K562 (cell line): ENCODE results near the gene TP53I13. TPM values are rescaled to one million over a fixed set of nuclear protein-coding genes. Genes with fewer than 3 reads are reported as not detected.

Experiments used
- ATAC-seq: fragments of 200-7000 bp; cut with Tn5 transposase; 3 replicates; pipeline ENCODE4 v1.9.1; 2020; ENCODE audit warnings: moderate library complexity
- BruUV-seq: library from RNA; stranded (reverse); fragments of 400-500 nt; replicated peaks from 2 replicates; lab custom pipeline; 2021; lab: Mats Ljungman, UMichigan
- CTCF ChIA-PET: fragments of 300-600 bp; formaldehyde crosslinking; extraction: SDS; loops from one replicate; lab custom pipeline; 2021; ENCODE audit warnings: low intra/inter-chr PET ratio; lab: Yijun Ruan, JAX
- POLR2A ChIA-PET: fragments of 300-600, 350-650 bp; sonication (Branson Sonifier 250); formaldehyde crosslinking; extraction: SDS; loops from one replicate; lab custom pipeline; 2021; ENCODE audit warnings: antibody characterized with exemption, inconsistent platforms; lab: Yijun Ruan, JAX
- DNase-seq, 4 experiments: peaks; one replicate each; pipeline versions ENCODE4 v3.0.0 to v3.0.0-alpha.2; 2011 to 2018; ENCODE audit warnings: low spot score in 3 of 4, mixed read lengths in 3 of 4; ENCODE audit errors: extremely low read depth in 1 of 4
- FAIRE-seq: peaks from 2 replicates; lab custom pipeline; 2011; peaks lifted over from hg19 to GRCh38; lab: Jason Lieb, UNC
- H2AFZ ChIP-seq: 2 replicates; pipeline ENCODE4 v1.6.0; 2011; ENCODE audit warnings: low read depth, low read length, control low read depth, inconsistent platforms
- H3K27ac ChIP-seq: fragments of 200-600 bp; 3 replicates; pipeline ENCODE4 v1.8.0; 2011; ENCODE audit warnings: low read depth, mild to moderate bottlenecking, control low read depth, inconsistent platforms, low read length, moderate library complexity, mixed read lengths; ENCODE audit errors: extremely low read depth
- H3K27me3 ChIP-seq, 2 experiments: fragments of 300-600 bp in 1 of 2; 2 replicates in 1 of 2; 3 replicates in 1 of 2; pipeline versions ENCODE4 v1.6.0 to v1.8.0; 2011; ENCODE audit warnings: inconsistent platforms in 2 of 2, low read length in 2 of 2, mild to moderate bottlenecking in 1 of 2, mixed read lengths in 1 of 2, moderate library complexity in 1 of 2; ENCODE audit not compliant: control insufficient read depth in 2 of 2, insufficient read depth in 2 of 2
- H3K36me3 ChIP-seq: fragments of 300-600 bp; 3 replicates; pipeline ENCODE4 v1.8.0; 2011; ENCODE audit warnings: mild to moderate bottlenecking, low read length, inconsistent platforms; ENCODE audit not compliant: control insufficient read depth, insufficient read depth
- H3K4me1 ChIP-seq, 2 experiments: fragments of 200-600 bp in 1 of 2; replicated peaks in 1 of 2; 2 replicates in 1 of 2; 3 replicates in 1 of 2; pipeline versions ENCODE4 v1.5.1 to v1.8.0; 2011; ENCODE audit warnings: inconsistent platforms in 2 of 2, low read length in 2 of 2, mild to moderate bottlenecking in 1 of 2, mixed read lengths in 1 of 2, moderate library complexity in 1 of 2; ENCODE audit not compliant: control insufficient read depth in 2 of 2, insufficient read depth in 2 of 2
- H3K4me2 ChIP-seq: 2 replicates; pipeline ENCODE4 v1.6.1; 2011; ENCODE audit warnings: low read length, control low read depth, inconsistent platforms, mixed read lengths; ENCODE audit not compliant: insufficient read depth
- H3K4me3 ChIP-seq: fragments of 200-600 bp; sonication (generic), shearing (Covaris generic); 2 replicates; pipeline ENCODE4 v1.5.1; 2016; ENCODE audit warnings: control low read depth, inconsistent platforms
- H3K79me2 ChIP-seq: fragments of 200-600 bp; 3 replicates; pipeline ENCODE4 v1.8.0; 2011; ENCODE audit warnings: low read length, inconsistent platforms; ENCODE audit not compliant: control insufficient read depth, insufficient read depth
- H3K9ac ChIP-seq, 2 experiments: 2 replicates each; pipeline versions ENCODE4 v1.6.0 to v1.6.1; 2011; ENCODE audit warnings: low read depth in 2 of 2, low read length in 2 of 2, control low read depth in 1 of 2, inconsistent platforms in 1 of 2, mild to moderate bottlenecking in 1 of 2, mixed read lengths in 1 of 2; ENCODE audit not compliant: insufficient read depth in 1 of 2
- H3K9me1 ChIP-seq: one replicate; pipeline ENCODE4 v1.6.0; 2011; ENCODE audit warnings: inconsistent platforms, mild to moderate bottlenecking, low read length, moderate library complexity; ENCODE audit not compliant: control insufficient read depth, insufficient read depth
- H3K9me3 ChIP-seq: replicated peaks from 2 replicates; pipeline ENCODE4 v1.5.1; 2011; ENCODE audit warnings: low read depth, low read length, inconsistent platforms; ENCODE audit not compliant: control insufficient read depth, insufficient read depth
- H4K20me1 ChIP-seq: replicated peaks from 2 replicates; pipeline ENCODE4 v1.6.1; 2011; ENCODE audit warnings: low read length, inconsistent platforms, mixed read lengths; ENCODE audit not compliant: control insufficient read depth, insufficient read depth
- CREB3 ChIP-seq: fragments of 450-650 bp; conservative IDR thresholded peaks from 2 replicates; pipeline ENCODE4 v1.6.1; 2016; ENCODE audit warnings: missing genetic modification characterization, low read depth, mild to moderate bottlenecking, missing compliant biosample characterization, moderate library complexity
- HDGF ChIP-seq: fragments of 450-650 bp; IDR thresholded peaks from 2 replicates; pipeline ENCODE4 v1.6.1; 2016
- PHF8 ChIP-seq: fragments of 200-600 bp; sonication (generic); IDR thresholded peaks from 2 replicates; pipeline ENCODE4 v1.6.1; 2012; ENCODE audit warnings: mixed run types, mild to moderate bottlenecking, inconsistent platforms, low read length, moderate library complexity, borderline replicate concordance
- TFAP4 ChIP-seq: sonication (generic); formaldehyde crosslinking; IDR thresholded peaks from 2 replicates; pipeline ENCODE4 v1.8.0; 2022; ENCODE audit warnings: missing genetic modification reagents, mild to moderate bottlenecking, moderate library complexity, borderline replicate concordance
- ZBTB40 ChIP-seq, 2 experiments: fragments of 450-650 bp in 1 of 2; sonication (generic) in 1 of 2; formaldehyde crosslinking in 1 of 2; IDR thresholded peaks; 2 replicates each; pipeline versions ENCODE4 v1.7.1 to v1.9.0; 2016 to 2022; ENCODE audit warnings: inconsistent platforms in 1 of 2, mild to moderate bottlenecking in 1 of 2, missing genetic modification reagents in 1 of 2
- ZNF431 ChIP-seq: sonication (generic); formaldehyde crosslinking; IDR thresholded peaks from 2 replicates; pipeline ENCODE4 v1.8.0; 2022; ENCODE audit warnings: mild to moderate bottlenecking, missing genetic modification reagents
- whole genome bisulfite sequencing: fragments of 100-300 bp; shearing (Covaris generic); methylation state at CpG from one replicate; pipeline ENCODE4 v1.1.6; 2016; ENCODE audit warnings: low coverage, mixed read lengths; ENCODE audit not compliant: insufficient coverage; ENCODE audit errors: missing lambda C conversion rate; 5-methylcytosine and 5-hydroxymethylcytosine counted together
- in situ Hi-C: fragments of 300-500 bp; cut with MboI; formaldehyde crosslinking; loops from 4 replicates; pipeline ENCODE4 v1.15.0; 2018; ENCODE audit warnings: inconsistent platforms, mixed read lengths
- intact Hi-C: fragments of 100-400 bp; cut with micrococcal nuclease; formaldehyde crosslinking; loops from 2 replicates; pipeline ENCODE4 v1.14.2; 2022
- polyA plus RNA-seq, 8 experiments: library from polyadenylated mRNA; depleted of rRNA in 4 of 8; stranded (reverse) in 5 of 8; unstranded in 3 of 8; fragments of >200 nt; fragmentation: Nextera tagmentation in 2 of 8; fragmentation: Illumina TruSeq in 1 of 8; extraction: Ambion mirVana in 2 of 8; extraction: Trizol in 1 of 8; gene quantifications; 2 replicates each; pipeline versions ENCODE4 v1.2.1 to v1.2.3, GENCODE V29; 2011 to 2014; ENCODE audit warnings: inconsistent platforms in 1 of 8, missing spikeins in 1 of 8
- total RNA-seq, 7 experiments: library from RNA; depleted of rRNA in 6 of 7; stranded (reverse); fragments of >200 nt in 6 of 7; fragmentation: Illumina TruSeq in 2 of 7; extraction: Trizol in 2 of 7; gene quantifications; 2 replicates each; pipeline versions ENCODE4 v1.2.1 to v1.2.3, GENCODE V29; 2011 to 2021; ENCODE audit warnings: low replicate concordance in 1 of 7

TP53I13 gene
- total and polyA plus RNA-seq, 9 of the 15 experiments (the other 6 are each of a cell fraction or from before 2014, with no cell fraction given): 0.08 to 28.3 (median 9.1) TPM

DNA sequence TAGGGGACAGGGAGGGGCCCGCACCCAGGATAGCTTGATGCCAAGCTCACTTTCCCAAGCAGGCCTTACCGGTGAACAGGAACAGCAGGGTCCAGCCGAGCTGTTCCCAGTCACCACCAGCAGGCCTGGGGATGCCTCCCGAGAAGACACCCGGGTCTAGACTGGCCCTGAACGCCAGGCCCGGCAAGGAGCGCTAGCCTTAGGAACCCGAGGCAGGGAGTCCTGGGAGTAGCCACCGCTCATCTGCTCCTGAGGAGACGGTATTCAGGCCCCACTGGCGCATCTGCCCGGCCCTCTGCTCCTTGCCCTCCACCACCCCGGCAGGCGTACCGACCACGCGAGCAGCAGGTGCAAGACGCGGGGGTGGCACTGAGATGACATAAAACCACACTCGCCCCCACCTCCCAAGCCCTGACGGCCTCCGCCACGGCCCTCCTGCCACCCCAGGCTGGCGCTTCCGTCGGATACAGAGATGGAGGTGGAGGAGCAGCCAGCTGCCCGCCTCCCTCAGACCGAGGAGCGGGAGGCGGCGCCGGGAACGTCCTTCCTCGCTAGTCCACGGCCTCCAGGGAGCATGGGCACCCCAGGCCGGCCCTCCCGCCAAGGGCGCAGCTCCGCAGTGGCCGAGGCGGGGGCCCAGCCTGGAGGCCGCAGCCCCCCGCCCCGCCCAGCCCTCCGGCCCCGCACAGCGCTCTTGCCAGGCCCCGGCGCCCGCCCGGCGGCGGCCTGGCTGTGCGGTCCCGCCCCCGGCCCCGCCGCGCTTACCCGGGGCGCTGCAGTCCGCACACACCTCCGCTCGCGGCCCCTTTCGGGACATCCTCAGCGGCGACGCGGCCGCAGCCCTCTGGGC is 20.3 kb downstream of the TP53I13 start:
- FAIRE-seq: no peak
- peak; percentile 32 to 78 (median 61) for DNase-seq
- TF ChIP-seq TFAP4 (CRISPR knock-in tag) (peak; percentile 28; the same call in 1 of the 2 replicates), ZBTB40 (IDR thresholded peaks at IDR 0.05) (0 out of 2 replicates have a peak, but pooled peaks have one; percentile 20), ZBTB40 (CRISPR knock-in tag; IDR thresholded peaks at IDR 0.05) (no peak), ZNF431 (CRISPR knock-in tag) (no peak), PHF8 (no peak), HDGF (no peak), CREB3 (no peak)

More for the DNA sequence above, 20.3 kb downstream of the TP53I13 start:
- ATAC-seq: no peak
- in situ Hi-C loops: no loop called here
- no peaks in the 10 kb centered on the region for H3K9me3 ChIP-seq
- peak overlapping the region; percentile 56 for H3K4me3 ChIP-seq
- H3K4me1 ChIP-seq: peaks cover 40 to 73% of the 10 kb centered on the region in 2 experiments
- H3K27ac ChIP-seq: no peak overlapping the region
- no peaks in the 10 kb centered on the region for H3K36me3 ChIP-seq
- H3K4me2 ChIP-seq: peak overlapping the region; percentile 86
- H3K9me1 ChIP-seq: peaks cover 2% of the 10 kb centered on the region
- intact Hi-C loops: no loop called here
- BruUV-seq: no TSS peak
- peak overlapping the region; percentile 32; the same call in 1 of the 2 replicates for H2AFZ ChIP-seq
- H3K9ac ChIP-seq: peak overlapping the region; percentile 45 to 92
- no peaks in the 10 kb centered on the region for H3K27me3 ChIP-seq
- ChIA-PET POLR2A (interaction anchor here (0.9 to 3.8 kb wide), 3 partner anchors 12 to 51 kb away, joined by 4 to 25 read pairs (median 5); no protein-coding TSS in a partner anchor), CTCF (no interaction called here)
- H4K20me1 ChIP-seq: no peaks in the 10 kb centered on the region; the same call in 1 of the 2 replicates
- peaks cover 24% of the 10 kb centered on the region for H3K79me2 ChIP-seq
- WGBS: 3% methylated on average over 45 of the region's 72 CpGs
